ENCODE results near the gene FAM9B. TPM values are rescaled to one million over a fixed set of nuclear protein-coding genes. Genes with fewer than 3 reads are reported as not detected.
"Not testable (repeated sequence)": the region's sequence is repeated elsewhere in the genome, so short reads cannot be mapped to it uniquely, and the experiment has no call there.

Gene FAM9B
- total RNA-seq, 2 experiments from 2014 or later: not detected

- Mint-ChIP-seq H3K4me1 (ENCODE audit: low read depth) (no peaks in the 10 kb centered on the region), H3K27ac (no peak overlapping the region), H3K9me3 (no peaks in the 10 kb centered on the region), H3K4me3 (no peak overlapping the region), H3K27me3 (ENCODE audit: low read depth) (no peaks in the 10 kb centered on the region), H3K36me3 (ENCODE audit: low read depth) (no peaks in the 10 kb centered on the region)
- intact Hi-C loops (cut with micrococcal nuclease): no loop called here
- CTCF ChIA-PET: no interaction called here
- DNase-seq: no peak
Measured at GRCh38 chrX:9037296-9037695, 3.4 kb upstream of the FAM9B start.

GRCh38 chrX:9033586-9033985, 341 bp downstream of the FAM9B start:
- CTCF ChIA-PET: no interaction called here
- Mint-ChIP-seq H3K36me3 (ENCODE audit: low read depth) (no peaks in the 10 kb centered on the region), H3K9me3 (no peaks in the 10 kb centered on the region), H3K27me3 (ENCODE audit: low read depth) (no peaks in the 10 kb centered on the region), H3K4me3 (no peak overlapping the region), H3K27ac (no peak overlapping the region), H3K4me1 (ENCODE audit: low read depth) (no peaks in the 10 kb centered on the region)
- intact Hi-C loops (cut with micrococcal nuclease): no loop called here
- DNase-seq: no peak

- no peak overlapping the region for H3K4me3 Mint-ChIP-seq
- H3K36me3 Mint-ChIP-seq (ENCODE audit: low read depth): no peaks in the 10 kb centered on the region
- H3K27ac Mint-ChIP-seq: no peak overlapping the region
- H3K27me3 Mint-ChIP-seq (ENCODE audit: low read depth): no peaks in the 10 kb centered on the region
- H3K9me3 Mint-ChIP-seq: no peaks in the 10 kb centered on the region
- intact Hi-C loops (cut with micrococcal nuclease): no loop called here
- DNase-seq: no peak
- CTCF ChIA-PET: no interaction called here
- no peaks in the 10 kb centered on the region for H3K4me1 Mint-ChIP-seq (ENCODE audit: low read depth)
Measured at GRCh38 chrX:9033179-9033578, 748 bp downstream of the FAM9B start.

GRCh38 chrX:9023293-9023692, 10.6 kb downstream of the FAM9B start:
- Mint-ChIP-seq H3K36me3 (ENCODE audit: low read depth) (no peaks in the 10 kb centered on the region), H3K27me3 (ENCODE audit: low read depth) (no peaks in the 10 kb centered on the region), H3K9me3 (no peaks in the 10 kb centered on the region), H3K4me1 (ENCODE audit: low read depth) (no peaks in the 10 kb centered on the region), H3K4me3 (no peak overlapping the region), H3K27ac (no peak overlapping the region)
- no peak for DNase-seq
- intact Hi-C loops (cut with micrococcal nuclease): no loop called here
- CTCF ChIA-PET: no interaction called here

GRCh38 chrX:9019151-9019550, 14.8 kb downstream of the FAM9B start:
- H3K9me3 Mint-ChIP-seq: no peaks in the 10 kb centered on the region
- intact Hi-C loops (cut with micrococcal nuclease): no loop called here
- no peak overlapping the region for H3K27ac Mint-ChIP-seq
- no peaks in the 10 kb centered on the region for H3K4me1 Mint-ChIP-seq (ENCODE audit: low read depth)
- no peak for DNase-seq
- CTCF ChIA-PET: no interaction called here
- H3K36me3 Mint-ChIP-seq (ENCODE audit: low read depth): no peaks in the 10 kb centered on the region
- no peaks in the 10 kb centered on the region for H3K27me3 Mint-ChIP-seq (ENCODE audit: low read depth)
- no peak overlapping the region for H3K4me3 Mint-ChIP-seq

- intact Hi-C loops (cut with micrococcal nuclease); H3K4me3 Mint-ChIP-seq; H3K27me3 Mint-ChIP-seq (ENCODE audit: low read depth); H3K9me3 Mint-ChIP-seq; H3K4me1 Mint-ChIP-seq (ENCODE audit: low read depth); H3K27ac Mint-ChIP-seq; DNase-seq; H3K36me3 Mint-ChIP-seq (ENCODE audit: low read depth): not testable (repeated sequence)
- CTCF ChIA-PET: interaction anchor here (0.6 kb wide), 2 partner anchors 18 to 90 kb away, joined by 4 read pairs; no protein-coding TSS in a partner anchor
Measured at GRCh38 chrX:9018332-9018731, 15.6 kb downstream of the FAM9B start.

- intact Hi-C loops (cut with micrococcal nuclease): no loop called here
- Mint-ChIP-seq H3K27me3 (ENCODE audit: low read depth) (no peaks in the 10 kb centered on the region), H3K27ac (no peak overlapping the region), H3K36me3 (ENCODE audit: low read depth) (no peaks in the 10 kb centered on the region), H3K4me1 (ENCODE audit: low read depth) (peaks cover 18% of the 10 kb centered on the region), H3K9me3 (peaks cover 2% of the 10 kb centered on the region), H3K4me3 (no peak overlapping the region)
- CTCF ChIA-PET: interaction anchor here (1.3 kb wide), 1 partner anchor 992 kb away, joined by 3 read pairs; no protein-coding TSS in a partner anchor
- no peak for DNase-seq
Measured at GRCh38 chrX:9003041-9003440, 30.9 kb downstream of the FAM9B start.

GRCh38 chrX:8988446-8988845, 45.5 kb downstream of the FAM9B start:
- intact Hi-C loops (cut with micrococcal nuclease): loop anchor here (5.0 to 10.0 kb wide), 2 partner anchors 179 to 656 kb away; no protein-coding TSS in a partner anchor
- Mint-ChIP-seq H3K9me3 (no peaks in the 10 kb centered on the region), H3K27ac (no peak overlapping the region), H3K36me3 (ENCODE audit: low read depth) (no peaks in the 10 kb centered on the region), H3K4me3 (no peak overlapping the region), H3K4me1 (ENCODE audit: low read depth) (peaks cover 24% of the 10 kb centered on the region), H3K27me3 (ENCODE audit: low read depth) (no peaks in the 10 kb centered on the region)
- DNase-seq: peak; percentile 40
- CTCF ChIA-PET: no interaction called here

GRCh38 chrX:8987672-8988250, 46.2 kb downstream of the FAM9B start:
- H3K9me3 Mint-ChIP-seq: no peaks in the 10 kb centered on the region
- CTCF ChIA-PET: no interaction called here
- intact Hi-C loops (cut with micrococcal nuclease): loop anchor here (5.0 to 10.0 kb wide), 2 partner anchors 180 to 657 kb away; no protein-coding TSS in a partner anchor
- no peak overlapping the region for H3K4me3 Mint-ChIP-seq
- peaks cover 24% of the 10 kb centered on the region for H3K4me1 Mint-ChIP-seq (ENCODE audit: low read depth)
- no peak overlapping the region for H3K27ac Mint-ChIP-seq
- DNase-seq: peak; percentile 50
- no peaks in the 10 kb centered on the region for H3K36me3 Mint-ChIP-seq (ENCODE audit: low read depth)
- H3K27me3 Mint-ChIP-seq (ENCODE audit: low read depth): no peaks in the 10 kb centered on the region

- intact Hi-C loops (cut with micrococcal nuclease): loop anchor here (10.0 kb wide), 1 partner anchor 661 kb away; no protein-coding TSS in a partner anchor
Measured at GRCh38 chrX:8984231-8984630, 49.7 kb downstream of the FAM9B start.

GRCh38 chrX:8981723-8982122, 52.2 kb downstream of the FAM9B start:
- DNase-seq: peak; percentile 10
- Mint-ChIP-seq H3K4me3 (no peak overlapping the region), H3K36me3 (ENCODE audit: low read depth) (no peaks in the 10 kb centered on the region), H3K27ac (no peak overlapping the region), H3K9me3 (no peaks in the 10 kb centered on the region), H3K27me3 (ENCODE audit: low read depth) (no peaks in the 10 kb centered on the region), H3K4me1 (ENCODE audit: low read depth) (peaks cover 18% of the 10 kb centered on the region)
- CTCF ChIA-PET: no interaction called here
- intact Hi-C loops (cut with micrococcal nuclease): loop anchor here (10.0 kb wide), 1 partner anchor 663 kb away; no protein-coding TSS in a partner anchor

More at GRCh38 chrX:8984231-8984630, 49.7 kb downstream of the FAM9B start:
- CTCF ChIA-PET: no interaction called here
- Mint-ChIP-seq H3K4me3 (no peak overlapping the region), H3K27me3 (ENCODE audit: low read depth) (no peaks in the 10 kb centered on the region), H3K27ac (no peak overlapping the region), H3K9me3 (no peaks in the 10 kb centered on the region), H3K36me3 (ENCODE audit: low read depth) (no peaks in the 10 kb centered on the region), H3K4me1 (ENCODE audit: low read depth) (peaks cover 34% of the 10 kb centered on the region)
- no peak for DNase-seq

- intact Hi-C loops (cut with micrococcal nuclease): loop anchor here (10.0 kb wide), 1 partner anchor 664 kb away; no protein-coding TSS in a partner anchor
- no peak overlapping the region for H3K27ac Mint-ChIP-seq
- no peaks in the 10 kb centered on the region for H3K27me3 Mint-ChIP-seq (ENCODE audit: low read depth)
- H3K9me3 Mint-ChIP-seq: no peaks in the 10 kb centered on the region
- H3K36me3 Mint-ChIP-seq (ENCODE audit: low read depth): no peaks in the 10 kb centered on the region
- no peak overlapping the region for H3K4me3 Mint-ChIP-seq
- H3K4me1 Mint-ChIP-seq (ENCODE audit: low read depth): peaks cover 11% of the 10 kb centered on the region
- no peak for DNase-seq
- CTCF ChIA-PET: interaction anchor here (0.6 kb wide), 1 partner anchor 1875 kb away, joined by 3 read pairs; no protein-coding TSS in a partner anchor
Measured at GRCh38 chrX:8980756-8981155, 53.2 kb downstream of the FAM9B start.
